ENCODE results near the gene ANKRD33.
"Not testable (repeated sequence)": the region's sequence is repeated elsewhere in the genome, so short reads cannot be mapped to it uniquely, and the experiment has no call there.

Gene ANKRD33

DNA sequence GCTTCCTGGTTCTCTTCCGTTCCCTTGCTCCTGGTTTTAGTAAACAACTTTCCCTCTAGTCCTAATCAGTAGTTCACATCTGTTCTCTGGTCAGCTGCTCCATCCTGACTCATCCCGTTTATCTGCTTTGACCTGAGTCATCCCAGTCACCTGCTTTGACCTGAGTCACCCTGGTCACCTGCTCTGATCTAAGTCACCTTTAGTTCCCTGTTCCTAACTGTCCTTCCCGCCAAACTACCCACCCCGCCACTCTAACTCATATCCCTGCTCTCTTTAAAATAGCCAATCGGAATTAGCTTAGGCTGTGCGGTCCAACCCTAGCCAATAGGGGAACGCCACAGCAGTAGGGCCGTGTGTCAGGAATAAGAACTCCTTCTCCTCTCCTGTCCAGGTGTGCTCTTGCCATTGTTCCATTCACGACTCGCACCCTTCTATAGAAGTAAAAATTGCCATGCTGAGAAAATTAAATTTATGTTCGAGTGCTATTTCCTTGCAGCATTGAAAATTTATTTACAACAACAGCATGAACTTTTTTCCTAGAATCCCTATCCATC, 3.1 kb upstream of the ANKRD33 start:
- H3K27ac ChIP-seq = no peak overlapping the region

DNA sequence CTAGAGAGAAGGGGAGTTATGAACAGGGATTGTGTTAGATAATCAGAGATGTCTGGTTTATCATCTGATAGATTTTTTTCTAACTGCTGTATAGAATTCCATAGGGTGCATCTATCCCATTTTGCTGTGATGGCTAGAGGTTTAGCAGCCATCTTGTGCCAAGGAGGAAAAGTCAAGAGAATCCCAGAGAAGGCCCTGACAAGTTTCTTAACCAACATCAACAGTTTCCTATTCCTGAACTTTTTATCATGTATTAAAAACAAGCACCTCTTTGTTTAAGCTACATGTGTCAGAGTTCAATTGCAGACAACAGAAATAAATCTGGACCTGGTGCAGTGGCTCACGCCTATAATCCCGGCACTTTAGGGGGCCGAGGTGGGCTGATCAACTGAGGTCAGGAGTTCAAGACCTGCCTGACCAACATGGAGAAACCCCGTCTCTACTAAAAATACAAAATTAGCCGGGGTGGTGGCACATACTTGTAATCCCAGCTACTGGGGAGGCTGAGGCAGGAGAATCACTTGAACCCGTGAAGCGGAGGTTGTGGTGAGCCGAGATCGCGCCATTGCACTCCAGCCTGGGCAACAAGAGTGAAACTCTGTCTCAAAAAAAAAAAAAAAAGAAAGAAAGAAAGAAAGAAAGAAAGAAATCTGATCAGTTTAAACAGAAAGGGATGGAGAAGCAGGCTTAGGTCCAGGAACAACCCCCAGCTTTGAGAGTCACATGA, 2.4 kb upstream of the ANKRD33 start:
- H3K4me2 ChIP-seq; H4K20me1 ChIP-seq (ENCODE audit: insufficient read depth); H3K27me3 ChIP-seq (ENCODE audit: insufficient read depth, low read depth); H3K4me1 ChIP-seq (ENCODE audit: low read depth, poor library complexity, severe bottlenecking); H2AFZ ChIP-seq (ENCODE audit: low read depth); H3K4me3 ChIP-seq (IDR thresholded peaks at IDR 0.05; ENCODE audit: insufficient read depth, low read depth, low read length); H3K9ac ChIP-seq; H3K36me3 ChIP-seq (ENCODE audit: insufficient read depth); H3K79me2 ChIP-seq (ENCODE audit: insufficient read depth, low read depth); H3K27ac ChIP-seq: not testable (repeated sequence)

More for the DNA sequence above, 3.1 kb upstream of the ANKRD33 start:
- Histone ChIP-seq H3K36me3 (ENCODE audit: insufficient read depth) (no peaks in the 10 kb centered on the region), H3K9ac (no peak overlapping the region), H3K79me2 (ENCODE audit: insufficient read depth, low read depth) (no peaks in the 10 kb centered on the region), H2AFZ (ENCODE audit: low read depth) (no peak overlapping the region), H3K27me3 (ENCODE audit: insufficient read depth, low read depth) (no peaks in the 10 kb centered on the region), H3K4me3 (IDR thresholded peaks at IDR 0.05; ENCODE audit: insufficient read depth, low read depth, low read length) (no peak overlapping the region), H3K4me2 (no peak overlapping the region), H3K4me1 (ENCODE audit: low read depth, poor library complexity, severe bottlenecking) (no peaks in the 10 kb centered on the region), H4K20me1 (ENCODE audit: insufficient read depth) (no peaks in the 10 kb centered on the region)
- TF ChIP-seq, protein P1, sequence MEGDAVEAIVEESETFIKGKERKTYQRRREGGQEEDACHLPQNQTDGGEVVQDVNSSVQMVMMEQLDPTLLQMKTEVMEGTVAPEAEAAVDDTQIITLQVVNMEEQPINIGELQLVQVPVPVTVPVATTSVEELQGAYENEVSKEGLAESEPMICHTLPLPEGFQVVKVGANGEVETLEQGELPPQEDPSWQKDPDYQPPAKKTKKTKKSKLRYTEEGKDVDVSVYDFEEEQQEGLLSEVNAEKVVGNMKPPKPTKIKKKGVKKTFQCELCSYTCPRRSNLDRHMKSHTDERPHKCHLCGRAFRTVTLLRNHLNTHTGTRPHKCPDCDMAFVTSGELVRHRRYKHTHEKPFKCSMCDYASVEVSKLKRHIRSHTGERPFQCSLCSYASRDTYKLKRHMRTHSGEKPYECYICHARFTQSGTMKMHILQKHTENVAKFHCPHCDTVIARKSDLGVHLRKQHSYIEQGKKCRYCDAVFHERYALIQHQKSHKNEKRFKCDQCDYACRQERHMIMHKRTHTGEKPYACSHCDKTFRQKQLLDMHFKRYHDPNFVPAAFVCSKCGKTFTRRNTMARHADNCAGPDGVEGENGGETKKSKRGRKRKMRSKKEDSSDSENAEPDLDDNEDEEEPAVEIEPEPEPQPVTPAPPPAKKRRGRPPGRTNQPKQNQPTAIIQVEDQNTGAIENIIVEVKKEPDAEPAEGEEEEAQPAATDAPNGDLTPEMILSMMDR (conservative IDR thresholded peaks at IDR 0.05; ENCODE audit: low read depth, low read length) = no peak

DNA sequence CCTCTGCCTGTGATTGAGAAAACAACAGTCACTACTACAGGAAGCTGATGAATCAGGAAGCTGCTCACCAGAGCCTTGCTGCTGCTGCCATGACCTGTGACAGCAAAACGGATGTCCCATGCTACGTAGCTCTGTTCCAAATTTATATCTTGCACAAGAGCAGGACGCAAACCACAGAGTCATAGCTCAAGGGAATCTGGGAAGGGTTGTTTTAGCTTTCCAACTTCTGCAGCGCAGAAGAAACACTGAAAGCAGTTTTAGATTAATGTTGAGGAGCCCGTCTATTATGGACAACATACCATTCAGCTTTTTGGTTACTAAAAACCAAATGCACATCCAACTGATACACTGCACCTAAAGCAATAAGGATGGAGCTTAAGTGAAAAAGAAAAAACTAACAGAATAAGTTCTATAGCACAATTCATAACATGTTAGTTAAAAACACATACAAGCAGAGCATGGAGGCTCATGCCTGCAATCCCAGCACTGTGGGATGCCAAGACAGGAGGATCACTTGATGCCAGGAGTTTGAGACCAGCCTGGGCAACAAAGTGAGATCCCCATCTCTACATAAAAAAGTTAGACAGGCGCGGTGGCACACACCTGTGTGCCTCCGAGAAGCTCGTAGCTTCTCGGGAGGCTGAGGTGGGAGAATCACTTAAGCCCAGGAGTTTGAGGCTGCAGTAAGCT, 1.7 kb upstream of the ANKRD33 start:
- peak overlapping the region; percentile 41; the same call in 1 of the 2 replicates for H2AFZ ChIP-seq (ENCODE audit: low read depth)
- no peaks in the 10 kb centered on the region for H3K4me1 ChIP-seq (ENCODE audit: low read depth, poor library complexity, severe bottlenecking)
- no peak overlapping the region for H3K27ac ChIP-seq
- H3K27me3 ChIP-seq (ENCODE audit: insufficient read depth, low read depth) = no peaks in the 10 kb centered on the region
- H3K36me3 ChIP-seq (ENCODE audit: insufficient read depth) = no peaks in the 10 kb centered on the region
- TF ChIP-seq, protein P1 (conservative IDR thresholded peaks at IDR 0.05; ENCODE audit: low read depth, low read length) = no peak
- no peak overlapping the region for H3K9ac ChIP-seq
- no peaks in the 10 kb centered on the region for H4K20me1 ChIP-seq (ENCODE audit: insufficient read depth)
- no peaks in the 10 kb centered on the region for H3K79me2 ChIP-seq (ENCODE audit: insufficient read depth, low read depth)
- no peak overlapping the region for H3K4me2 ChIP-seq
- H3K4me3 ChIP-seq (IDR thresholded peaks at IDR 0.05; ENCODE audit: insufficient read depth, low read depth, low read length) = no peak overlapping the region

DNA sequence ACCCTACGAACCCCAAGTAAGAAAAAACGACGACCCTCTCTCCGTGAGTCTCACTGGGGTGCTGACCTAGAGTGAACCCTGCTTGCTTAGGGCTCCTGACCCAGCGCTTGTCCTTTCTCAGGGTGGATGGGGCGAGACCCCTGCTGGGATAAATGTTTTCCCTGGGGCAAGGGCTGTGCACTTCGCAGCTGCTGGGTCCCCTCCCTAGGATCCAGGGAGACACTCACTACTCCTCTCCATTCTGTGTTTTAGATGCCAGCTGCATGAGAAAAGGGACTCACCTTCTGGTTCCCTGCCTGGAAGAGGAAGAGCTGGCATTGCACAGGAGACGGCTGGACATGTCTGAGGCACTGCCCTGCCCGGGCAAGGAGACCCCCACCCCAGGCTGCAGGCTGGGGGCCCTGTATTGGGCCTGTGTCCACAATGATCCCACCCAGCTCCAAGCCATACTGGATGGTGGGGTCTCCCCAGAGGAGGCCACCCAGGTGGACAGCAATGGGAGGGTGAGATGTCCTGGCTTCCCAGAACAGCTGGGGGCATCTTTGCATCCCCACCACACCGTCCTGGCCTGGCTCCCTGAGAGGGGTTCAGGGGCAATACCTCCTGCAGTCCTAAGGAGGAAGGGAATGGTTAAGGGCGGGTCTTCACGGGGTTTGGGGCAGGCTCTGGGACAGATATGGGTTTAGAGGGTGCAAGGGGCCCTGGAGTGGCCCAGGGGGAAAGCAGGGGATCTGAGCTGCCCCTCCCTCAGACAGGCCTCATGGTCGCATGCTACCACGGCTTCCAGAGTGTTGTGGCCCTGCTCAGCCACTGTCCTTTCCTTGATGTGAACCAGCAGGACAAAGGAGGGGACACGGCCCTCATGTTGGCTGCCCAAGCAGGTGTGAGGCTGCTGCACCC, 663 bp downstream of the ANKRD33 start:
- TF ChIP-seq, protein P1 (conservative IDR thresholded peaks at IDR 0.05; ENCODE audit: low read depth, low read length) = no peak
- no peaks in the 10 kb centered on the region for H4K20me1 ChIP-seq (ENCODE audit: insufficient read depth)
- H3K27ac ChIP-seq = no peak overlapping the region
- H3K4me3 ChIP-seq (IDR thresholded peaks at IDR 0.05; ENCODE audit: insufficient read depth, low read depth, low read length) = no peak overlapping the region
- H3K4me2 ChIP-seq = no peak overlapping the region
- no peaks in the 10 kb centered on the region for H3K79me2 ChIP-seq (ENCODE audit: insufficient read depth, low read depth)
- no peak overlapping the region for H3K9ac ChIP-seq
- H3K27me3 ChIP-seq (ENCODE audit: insufficient read depth, low read depth) = no peaks in the 10 kb centered on the region
- H3K4me1 ChIP-seq (ENCODE audit: low read depth, poor library complexity, severe bottlenecking) = no peaks in the 10 kb centered on the region
- H3K36me3 ChIP-seq (ENCODE audit: insufficient read depth) = no peaks in the 10 kb centered on the region
- no peak overlapping the region for H2AFZ ChIP-seq (ENCODE audit: low read depth)
